Keratinocyte (primary cell): ENCODE results near the gene KAT5. TPM values are rescaled to one million over a fixed set of nuclear protein-coding genes. Genes with fewer than 3 reads are reported as not detected.

ENCODE experiments used
- DNase-seq: peaks from one replicate; pipeline ENCODE4 v3.0.0-alpha.2; 2011; ENCODE audit warnings: low read depth, missing footprints, low spot score
- FAIRE-seq: peaks from 2 replicates; lab custom pipeline; 2011; peaks lifted over from hg19 to GRCh38; lab: Jason Lieb, UNC
- H2AFZ ChIP-seq: 2 replicates; pipeline ENCODE4 v1.6.0; 2012; ENCODE audit warnings: low read length, control low read depth, inconsistent platforms; ENCODE audit not compliant: control insufficient read depth
- H3K27ac ChIP-seq: 2 replicates; pipeline ENCODE4 v1.5.1; 2011; ENCODE audit warnings: low read length; ENCODE audit not compliant: control insufficient read depth, insufficient read depth
- H3K27me3 ChIP-seq: 3 replicates; pipeline ENCODE4 v1.6.0; 2011; ENCODE audit warnings: low read length; ENCODE audit not compliant: control insufficient read depth, insufficient read depth; ENCODE audit errors: extremely low read depth
- H3K36me3 ChIP-seq, 2 experiments: 2 replicates in 1 of 2; 3 replicates in 1 of 2; pipeline ENCODE4 v1.5.1; 2011; ENCODE audit warnings: low read length in 2 of 2, mild to moderate bottlenecking in 1 of 2; ENCODE audit not compliant: control insufficient read depth in 2 of 2, insufficient read depth in 2 of 2; ENCODE audit errors: extremely low read depth in 1 of 2
- H3K4me1 ChIP-seq: 3 replicates; pipeline ENCODE4 v1.5.1; 2011; ENCODE audit warnings: low read length; ENCODE audit not compliant: control insufficient read depth, insufficient read depth; ENCODE audit errors: extremely low read depth
- H3K4me2 ChIP-seq: 3 replicates; pipeline ENCODE4 v1.6.0; 2011; ENCODE audit warnings: low read depth, low read length; ENCODE audit not compliant: control insufficient read depth, insufficient read depth; ENCODE audit errors: extremely low read depth
- H3K4me3 ChIP-seq, 3 experiments: fragments of 200-600 bp in 1 of 3; sonication (generic) in 1 of 3; 2 replicates in 2 of 3; 3 replicates in 1 of 3; pipeline ENCODE4 v1.5.1; 2011 to 2016; ENCODE audit warnings: low read length in 3 of 3, mild to moderate bottlenecking in 3 of 3, control low read depth in 2 of 3, inconsistent platforms in 1 of 3, low read depth in 1 of 3, mixed read lengths in 1 of 3, mixed run types in 1 of 3, moderate library complexity in 1 of 3; ENCODE audit not compliant: control insufficient read depth in 2 of 3, insufficient read depth in 2 of 3; ENCODE audit errors: extremely low read depth in 1 of 3
- H3K79me2 ChIP-seq: 2 replicates; pipeline ENCODE4 v1.6.0; 2012; ENCODE audit warnings: low read length; ENCODE audit not compliant: control insufficient read depth, insufficient read depth
- H3K9ac ChIP-seq: 3 replicates; pipeline ENCODE4 v1.6.0; 2011; ENCODE audit warnings: low read length; ENCODE audit not compliant: control insufficient read depth, insufficient read depth; ENCODE audit errors: extremely low read depth
- H3K9me1 ChIP-seq: 3 replicates; pipeline ENCODE4 v1.6.0; 2011; ENCODE audit warnings: low read length; ENCODE audit not compliant: control insufficient read depth, insufficient read depth; ENCODE audit errors: extremely low read depth
- H3K9me3 ChIP-seq: 2 replicates; pipeline ENCODE4 v1.5.1; 2012; ENCODE audit warnings: low read depth, low read length; ENCODE audit not compliant: control insufficient read depth
- H4K20me1 ChIP-seq: 3 replicates; pipeline ENCODE4 v1.6.0; 2011; ENCODE audit warnings: low read length; ENCODE audit not compliant: control insufficient read depth, insufficient read depth; ENCODE audit errors: extremely low read depth
- EZH2 ChIP-seq: IDR thresholded peaks from one replicate; pipeline ENCODE4 v1.6.1; 2012; ENCODE audit warnings: inconsistent platforms, mild to moderate bottlenecking, low read length, moderate library complexity
- dilution Hi-C: fragments of 300-500 bp; cut with MboI; formaldehyde crosslinking; loops from one replicate; pipeline ENCODE4 v1.7.0; 2020; ENCODE audit warnings: low sequenced_read_pairs; ENCODE audit not compliant: extremely low pct_ligation_motif_present
- polyA plus RNA-seq, 5 experiments: library from polyadenylated mRNA; depleted of rRNA in 3 of 5; stranded (reverse) in 3 of 5; stranded (forward) in 1 of 5; unstranded in 1 of 5; fragments of >200 nt; gene quantifications; 1 replicate in 1 of 5; 2 replicates in 3 of 5; 3 replicates in 1 of 5; pipeline versions ENCODE4 v1.2.1 to v1.2.3, GENCODE V29; 2011 to 2012; ENCODE audit warnings: missing spikeins in 2 of 5, low read depth in 1 of 5, low replicate concordance in 1 of 5
- TF ChIP-seq, protein P1 (sequence below), 3 experiments: IDR thresholded peaks in 1 of 3; conservative IDR thresholded peaks in 1 of 3; optimal IDR thresholded peaks in 1 of 3; 2 replicates in 2 of 3; 3 replicates in 1 of 3; pipeline versions ENCODE3 to v1.5.1; 2011; ENCODE audit warnings: low read length in 3 of 3, mild to moderate bottlenecking in 3 of 3, moderate library complexity in 2 of 3, control low read depth in 1 of 3, inconsistent platforms in 1 of 3; ENCODE audit not compliant: insufficient read depth in 2 of 3; ENCODE audit errors: extremely low read depth in 1 of 3

Gene KAT5
- polyA plus RNA-seq, 1 donor (not counting 4 experiments of a cell fraction or from before 2014, with no cell fraction given), result 26.8 TPM

- Histone ChIP-seq H3K9ac (no peak overlapping the region), H3K36me3 (no peaks in the 10 kb centered on the region), H3K4me2 (no peak overlapping the region), H3K4me3 (no peak overlapping the region), H3K9me1 (no peaks in the 10 kb centered on the region), H4K20me1 (no peaks in the 10 kb centered on the region), H3K27me3 (peaks cover 26% of the 10 kb centered on the region), H2AFZ (no peak overlapping the region), H3K27ac (no peak overlapping the region), H3K79me2 (no peaks in the 10 kb centered on the region), H3K4me1 (no peaks in the 10 kb centered on the region), H3K9me3 (no peaks in the 10 kb centered on the region)
- DNase-seq (no peak), FAIRE-seq (no peak)
- dilution Hi-C loops, result no loop called here
- TF ChIP-seq, protein P1, sequence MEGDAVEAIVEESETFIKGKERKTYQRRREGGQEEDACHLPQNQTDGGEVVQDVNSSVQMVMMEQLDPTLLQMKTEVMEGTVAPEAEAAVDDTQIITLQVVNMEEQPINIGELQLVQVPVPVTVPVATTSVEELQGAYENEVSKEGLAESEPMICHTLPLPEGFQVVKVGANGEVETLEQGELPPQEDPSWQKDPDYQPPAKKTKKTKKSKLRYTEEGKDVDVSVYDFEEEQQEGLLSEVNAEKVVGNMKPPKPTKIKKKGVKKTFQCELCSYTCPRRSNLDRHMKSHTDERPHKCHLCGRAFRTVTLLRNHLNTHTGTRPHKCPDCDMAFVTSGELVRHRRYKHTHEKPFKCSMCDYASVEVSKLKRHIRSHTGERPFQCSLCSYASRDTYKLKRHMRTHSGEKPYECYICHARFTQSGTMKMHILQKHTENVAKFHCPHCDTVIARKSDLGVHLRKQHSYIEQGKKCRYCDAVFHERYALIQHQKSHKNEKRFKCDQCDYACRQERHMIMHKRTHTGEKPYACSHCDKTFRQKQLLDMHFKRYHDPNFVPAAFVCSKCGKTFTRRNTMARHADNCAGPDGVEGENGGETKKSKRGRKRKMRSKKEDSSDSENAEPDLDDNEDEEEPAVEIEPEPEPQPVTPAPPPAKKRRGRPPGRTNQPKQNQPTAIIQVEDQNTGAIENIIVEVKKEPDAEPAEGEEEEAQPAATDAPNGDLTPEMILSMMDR (optimal IDR thresholded peaks at IDR 0.05 in 1 of 3, IDR thresholded peaks at IDR 0.05 in 1 of 3, conservative IDR thresholded peaks at IDR 0.05 in 1 of 3; ENCODE audit: extremely low read depth in 1 of 3, insufficient read depth in 2 of 3, low read length in 3 of 3), result peak; percentile 23 to 61 (median 42)
- no peak for TF ChIP-seq EZH2
These were observed 32.1 kb downstream of the KAT5 start for GRCh38 chr11:65744026-65744698.

DNA sequence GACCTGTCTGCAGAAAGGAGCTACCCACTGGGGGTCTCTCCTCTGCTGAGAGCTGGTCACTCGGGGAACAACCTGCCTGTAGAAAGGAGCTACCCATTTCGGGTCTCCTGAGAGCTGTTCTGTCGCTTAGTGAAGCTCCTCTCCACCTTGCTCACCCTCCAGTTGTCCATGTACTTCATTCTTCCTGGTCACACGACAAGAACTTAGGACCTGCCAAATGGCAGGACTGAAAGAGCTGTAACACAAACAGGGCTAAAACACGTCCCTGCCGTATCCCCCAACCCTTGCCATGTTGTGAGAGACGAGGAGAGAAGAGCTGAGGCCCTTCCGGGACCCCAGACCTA lies 32.6 kb downstream of the KAT5 start:
- DNase-seq (no peak), FAIRE-seq (no peak)
- H3K4me1 ChIP-seq, result no peaks in the 10 kb centered on the region
- H3K4me3 ChIP-seq, result no peak overlapping the region
- H3K27me3 ChIP-seq, result peaks cover 27% of the 10 kb centered on the region
- H3K9me3 ChIP-seq, result no peaks in the 10 kb centered on the region
- H3K9me1 ChIP-seq, result no peaks in the 10 kb centered on the region
- H3K4me2 ChIP-seq, result no peak overlapping the region
- dilution Hi-C loops, result no loop called here
- no peak overlapping the region for H2AFZ ChIP-seq
- H3K36me3 ChIP-seq, result no peaks in the 10 kb centered on the region
- no peak overlapping the region for H3K9ac ChIP-seq
- TF ChIP-seq, protein P1 (optimal IDR thresholded peaks at IDR 0.05 in 1 of 3, IDR thresholded peaks at IDR 0.05 in 1 of 3, conservative IDR thresholded peaks at IDR 0.05 in 1 of 3; ENCODE audit: extremely low read depth in 1 of 3, insufficient read depth in 2 of 3, low read length in 3 of 3), result no peak
- TF ChIP-seq EZH2, result no peak
- no peaks in the 10 kb centered on the region for H4K20me1 ChIP-seq
- H3K27ac ChIP-seq, result no peak overlapping the region
- H3K79me2 ChIP-seq, result no peaks in the 10 kb centered on the region
